Mesendoderm (in vitro differentiated cells): ENCODE results near the gene EIF2D.
"Not testable (repeated sequence)": the region's sequence is repeated elsewhere in the genome, so short reads cannot be mapped to it uniquely, and the experiment has no call there.

Experiments used
- DNase-seq: peaks from one replicate; pipeline ENCODE4 v3.0.0; 2013
- H2AK5ac ChIP-seq: 2 replicates; pipeline ENCODE4 v1.6.1; 2013; ENCODE audit warnings: low read length, inconsistent platforms
- H2BK120ac ChIP-seq: 2 replicates; pipeline ENCODE4 v1.6.1; 2013; ENCODE audit warnings: low read depth, mild to moderate bottlenecking, low read length, moderate library complexity, mixed read lengths
- H2BK15ac ChIP-seq: replicated peaks from 2 replicates; pipeline ENCODE4 v1.6.1; 2013; ENCODE audit warnings: low read depth, mild to moderate bottlenecking, moderate library complexity
- H2BK5ac ChIP-seq: 2 replicates; pipeline ENCODE4 v1.6.1; 2013; ENCODE audit warnings: low read length, inconsistent platforms
- H3K18ac ChIP-seq: 2 replicates; pipeline ENCODE4 v1.6.1; 2013; ENCODE audit warnings: mild to moderate bottlenecking, low read length, mixed read lengths
- H3K23ac ChIP-seq: one replicate; pipeline ENCODE4 v1.6.1; 2013; ENCODE audit warnings: low read length
- H3K27ac ChIP-seq: 2 replicates; pipeline ENCODE4 v1.5.1; 2013; ENCODE audit warnings: low read depth, mild to moderate bottlenecking, inconsistent platforms, low read length, moderate library complexity
- H3K27me3 ChIP-seq: 2 replicates; pipeline ENCODE4 v1.6.1; 2013; ENCODE audit warnings: low read length, control low read depth, mild to moderate bottlenecking, inconsistent platforms; ENCODE audit not compliant: insufficient read depth, poor library complexity
- H3K36me3 ChIP-seq: 2 replicates; pipeline ENCODE4 v1.6.1; 2013; ENCODE audit warnings: low read length, inconsistent platforms; ENCODE audit not compliant: control insufficient read depth, insufficient read depth
- H3K4ac ChIP-seq: one replicate; pipeline ENCODE4 v1.6.1; 2013; ENCODE audit warnings: low read depth, mild to moderate bottlenecking, low read length, moderate library complexity
- H3K4me1 ChIP-seq: 2 replicates; pipeline ENCODE4 v1.6.1; 2013; ENCODE audit warnings: low read depth, low read length, inconsistent platforms; ENCODE audit not compliant: control insufficient read depth
- H3K4me2 ChIP-seq: 2 replicates; pipeline ENCODE4 v1.6.1; 2013; ENCODE audit warnings: low read length
- H3K4me3 ChIP-seq: 2 replicates; pipeline ENCODE4 v1.5.1; 2013; ENCODE audit warnings: mild to moderate bottlenecking, low read length
- H3K56ac ChIP-seq: one replicate; pipeline ENCODE4 v1.6.1; 2013; ENCODE audit warnings: low read length
- H3K79me1 ChIP-seq: 2 replicates; pipeline ENCODE4 v1.6.1; 2013; ENCODE audit warnings: low read length, inconsistent platforms
- H3K79me2 ChIP-seq: 2 replicates; pipeline ENCODE4 v1.6.1; 2013; ENCODE audit warnings: mild to moderate bottlenecking, low read length; ENCODE audit not compliant: control insufficient read depth, insufficient read depth
- H3K9ac ChIP-seq: 2 replicates; pipeline ENCODE4 v1.6.1; 2013; ENCODE audit warnings: low read length, inconsistent platforms
- H4K5ac ChIP-seq: one replicate; pipeline ENCODE4 v1.6.1; 2013; ENCODE audit warnings: low read length
- H4K8ac ChIP-seq: one replicate; pipeline ENCODE4 v1.6.1; 2013; ENCODE audit warnings: low read depth, mild to moderate bottlenecking, control low read depth, low read length, moderate library complexity
- WGBS: extraction: QIAGEN DNeasy Blood & Tissue Kit; methylation state at CpG from one replicate; pipeline ENCODE4 v1.1.7; 2013; ENCODE audit warnings: low lambda C conversion rate, missing lambda C conversion rate; ENCODE audit not compliant: insufficient coverage; ENCODE audit errors: extremely low coverage; 5-methylcytosine and 5-hydroxymethylcytosine counted together

Gene EIF2D

DNA sequence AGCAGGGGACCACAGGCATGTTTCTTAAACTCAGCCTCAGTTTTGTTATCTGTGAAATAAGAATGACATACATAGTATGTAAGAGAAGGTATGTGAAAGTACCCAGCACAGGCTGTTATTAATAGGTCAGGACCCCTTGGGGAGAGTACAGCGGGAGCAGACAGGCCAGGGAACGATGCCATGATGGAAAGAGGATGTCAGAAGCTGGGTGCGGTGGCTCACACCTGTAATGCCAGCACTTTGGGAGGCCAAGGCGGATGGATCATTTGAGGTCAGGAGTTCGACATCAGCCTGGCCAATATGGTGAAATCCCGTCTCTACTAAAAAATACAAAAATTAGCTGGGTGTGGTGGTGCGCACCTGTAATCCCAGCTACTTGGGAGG lies 31.2 kb downstream of the EIF2D start:
- H4K5ac ChIP-seq, H3K4me3 ChIP-seq, H2AK5ac ChIP-seq, H2BK120ac ChIP-seq, H4K8ac ChIP-seq, H2BK5ac ChIP-seq, H3K79me2 ChIP-seq, H3K56ac ChIP-seq, DNase-seq, H3K27me3 ChIP-seq, H3K4me1 ChIP-seq, H2BK15ac ChIP-seq, H3K23ac ChIP-seq, H3K79me1 ChIP-seq, H3K4ac ChIP-seq, H3K27ac ChIP-seq, H3K18ac ChIP-seq, H3K4me2 ChIP-seq, H3K36me3 ChIP-seq, H3K9ac ChIP-seq: not testable (repeated sequence)
- WGBS, result no CpG with 5 or more reads among the region's 7 CpGs

- Histone ChIP-seq H4K8ac (no peak overlapping the region), H3K36me3 (no peaks in the 10 kb centered on the region), H3K23ac (no peak overlapping the region), H3K79me2 (no peaks in the 10 kb centered on the region), H3K18ac (no peak overlapping the region), H3K4me3 (no peak overlapping the region), H4K5ac (no peak overlapping the region), H2BK5ac (no peak overlapping the region), H3K79me1 (no peaks in the 10 kb centered on the region), H2BK120ac (no peak overlapping the region), H3K4ac (no peak overlapping the region), H3K4me1 (no peaks in the 10 kb centered on the region), H2BK15ac (no peak overlapping the region), H2AK5ac (no peak overlapping the region), H3K27ac (no peak overlapping the region), H3K9ac (no peak overlapping the region), H3K4me2 (no peak overlapping the region), H3K27me3 (no peaks in the 10 kb centered on the region), H3K56ac (no peak overlapping the region)
- DNase-seq, result no peak
- WGBS, result no CpG with 5 or more reads among the region's 8 CpGs
Observed at GRCh38 chr1:206580438-206581113, 31.7 kb downstream of the EIF2D start.

- Histone ChIP-seq H3K79me1 (no peaks in the 10 kb centered on the region), H2BK15ac (no peak overlapping the region), H3K27ac (no peak overlapping the region), H3K9ac (no peak overlapping the region), H2AK5ac (no peak overlapping the region), H3K27me3 (no peaks in the 10 kb centered on the region), H3K4ac (no peak overlapping the region), H3K4me3 (no peak overlapping the region), H3K4me1 (no peaks in the 10 kb centered on the region), H4K5ac (no peak overlapping the region), H3K56ac (no peak overlapping the region), H3K4me2 (no peak overlapping the region), H3K18ac (no peak overlapping the region), H4K8ac (no peak overlapping the region), H2BK120ac (no peak overlapping the region), H3K23ac (no peak overlapping the region), H2BK5ac (no peak overlapping the region), H3K79me2 (no peaks in the 10 kb centered on the region), H3K36me3 (no peaks in the 10 kb centered on the region)
- no CpG with 5 or more reads among the region's 11 CpGs for WGBS
- DNase-seq, result no peak
Observed at GRCh38 chr1:206579747-206580437, 32.4 kb downstream of the EIF2D start.

DNA sequence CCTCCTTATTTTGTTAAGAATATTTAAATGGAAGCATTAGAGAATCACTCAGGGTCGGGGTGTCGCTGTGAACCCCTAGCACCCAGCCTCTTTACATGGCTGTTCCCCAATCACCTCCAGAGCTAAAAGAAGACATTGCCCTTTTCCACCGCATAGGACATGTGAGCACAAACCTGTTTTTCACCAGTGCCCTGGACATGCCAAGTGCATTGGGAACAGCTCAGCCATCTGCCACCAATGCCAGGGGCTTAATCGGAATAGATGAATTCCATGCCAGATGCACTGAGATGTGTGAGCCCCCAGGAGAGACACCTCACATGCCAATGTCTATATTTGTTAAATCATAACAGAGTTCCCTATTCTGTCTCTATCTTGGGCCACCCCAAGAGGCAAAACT lies 33.3 kb downstream of the EIF2D start:
- H2BK15ac ChIP-seq, result no peak overlapping the region
- no peaks in the 10 kb centered on the region for H3K4me1 ChIP-seq
- no peak overlapping the region for H2AK5ac ChIP-seq
- no peak overlapping the region for H2BK120ac ChIP-seq
- H3K56ac ChIP-seq, result no peak overlapping the region
- DNase-seq, result no peak
- no peak overlapping the region for H3K27ac ChIP-seq
- no peaks in the 10 kb centered on the region for H3K79me1 ChIP-seq
- no peaks in the 10 kb centered on the region for H3K79me2 ChIP-seq
- H3K9ac ChIP-seq, result no peak overlapping the region
- H3K4ac ChIP-seq, result no peak overlapping the region
- H3K27me3 ChIP-seq, result no peaks in the 10 kb centered on the region
- H3K36me3 ChIP-seq, result no peaks in the 10 kb centered on the region
- WGBS, result no CpG with 5 or more reads among the region's 4 CpGs
- H4K5ac ChIP-seq, result no peak overlapping the region
- no peak overlapping the region for H3K23ac ChIP-seq
- no peak overlapping the region for H3K4me3 ChIP-seq
- H4K8ac ChIP-seq, result no peak overlapping the region
- H3K18ac ChIP-seq, result no peak overlapping the region
- no peak overlapping the region for H3K4me2 ChIP-seq
- H2BK5ac ChIP-seq, result no peak overlapping the region

- Histone ChIP-seq H3K4ac (no peak overlapping the region), H3K79me2 (no peaks in the 10 kb centered on the region), H2BK5ac (no peak overlapping the region), H4K5ac (no peak overlapping the region), H3K9ac (no peak overlapping the region), H2AK5ac (no peak overlapping the region), H3K18ac (no peak overlapping the region), H3K56ac (no peak overlapping the region), H3K27me3 (no peaks in the 10 kb centered on the region), H3K4me3 (no peak overlapping the region), H4K8ac (no peak overlapping the region), H3K79me1 (no peaks in the 10 kb centered on the region), H3K36me3 (no peaks in the 10 kb centered on the region), H3K27ac (no peak overlapping the region), H3K4me2 (no peak overlapping the region), H2BK15ac (no peak overlapping the region), H3K23ac (no peak overlapping the region), H2BK120ac (no peak overlapping the region), H3K4me1 (no peaks in the 10 kb centered on the region)
- DNase-seq, result no peak
- no CpG with 5 or more reads among the region's 10 CpGs for WGBS
Observed at GRCh38 chr1:206578068-206578977, 33.9 kb downstream of the EIF2D start.
